ENCODE measurements around the gene DMRTB1.

DMRTB1 gene

GRCh38 chr1:53486395-53487026 lies 27.3 kb downstream of the DMRTB1 start:
- no peak for DNase-seq (ENCODE audit: low spot score)

GRCh38 chr1:53490351-53490750 lies 31.2 kb downstream of the DMRTB1 start:
- DNase-seq (ENCODE audit: low spot score) = no peak

GRCh38 chr1:53495633-53496345 lies 36.6 kb downstream of the DMRTB1 start:
- DNase-seq (ENCODE audit: low spot score) = no peak

- no peak for DNase-seq (ENCODE audit: low spot score)
Measured at GRCh38 chr1:53498555-53499131, 39.4 kb downstream of the DMRTB1 start.

GRCh38 chr1:53499257-53500203 lies 40.3 kb downstream of the DMRTB1 start:
- DNase-seq (ENCODE audit: low spot score) = no peak

DNA sequence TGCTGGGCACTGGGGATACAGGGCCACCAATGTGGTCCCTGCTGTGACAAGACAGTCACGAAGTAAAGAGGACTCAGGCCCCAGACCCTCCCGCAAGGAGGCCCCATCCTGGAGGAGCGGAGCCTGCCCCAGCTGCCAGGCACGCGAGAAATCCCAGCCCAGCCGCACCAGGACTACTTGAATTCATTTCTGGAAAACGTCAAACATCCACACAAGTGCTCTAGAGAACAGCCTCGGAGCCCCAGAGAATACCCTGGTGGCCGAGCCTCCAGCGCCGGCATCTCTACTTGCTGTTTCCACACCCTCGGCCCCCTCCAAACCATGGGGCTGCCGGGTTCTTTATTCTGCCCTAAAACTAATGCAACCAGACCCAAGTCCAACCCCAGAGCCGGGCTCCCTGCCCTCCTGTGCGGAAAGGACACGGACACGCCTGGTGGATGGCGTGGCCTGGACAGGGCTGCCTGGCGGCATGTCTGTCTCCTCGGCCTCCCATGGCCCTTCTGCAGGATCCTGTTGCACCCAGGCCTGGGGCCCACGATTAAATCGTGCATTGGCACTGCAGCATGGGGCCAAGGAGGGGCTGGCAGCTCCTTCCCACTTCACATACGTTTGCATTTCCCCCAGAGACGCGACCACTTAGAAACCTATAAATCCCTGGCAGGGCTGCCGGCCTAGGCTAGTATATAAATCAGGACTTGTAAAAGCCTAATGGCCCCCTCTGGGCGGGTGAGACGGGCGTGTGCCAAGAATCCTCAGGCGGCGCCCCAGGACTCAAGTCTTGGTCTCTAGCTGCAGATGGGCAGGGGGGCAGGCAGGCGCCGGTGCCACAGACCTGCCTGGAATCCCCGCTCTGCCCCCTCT lies 41.2 kb downstream of the DMRTB1 start:
- DNase-seq (ENCODE audit: low spot score) = no peak

DNA sequence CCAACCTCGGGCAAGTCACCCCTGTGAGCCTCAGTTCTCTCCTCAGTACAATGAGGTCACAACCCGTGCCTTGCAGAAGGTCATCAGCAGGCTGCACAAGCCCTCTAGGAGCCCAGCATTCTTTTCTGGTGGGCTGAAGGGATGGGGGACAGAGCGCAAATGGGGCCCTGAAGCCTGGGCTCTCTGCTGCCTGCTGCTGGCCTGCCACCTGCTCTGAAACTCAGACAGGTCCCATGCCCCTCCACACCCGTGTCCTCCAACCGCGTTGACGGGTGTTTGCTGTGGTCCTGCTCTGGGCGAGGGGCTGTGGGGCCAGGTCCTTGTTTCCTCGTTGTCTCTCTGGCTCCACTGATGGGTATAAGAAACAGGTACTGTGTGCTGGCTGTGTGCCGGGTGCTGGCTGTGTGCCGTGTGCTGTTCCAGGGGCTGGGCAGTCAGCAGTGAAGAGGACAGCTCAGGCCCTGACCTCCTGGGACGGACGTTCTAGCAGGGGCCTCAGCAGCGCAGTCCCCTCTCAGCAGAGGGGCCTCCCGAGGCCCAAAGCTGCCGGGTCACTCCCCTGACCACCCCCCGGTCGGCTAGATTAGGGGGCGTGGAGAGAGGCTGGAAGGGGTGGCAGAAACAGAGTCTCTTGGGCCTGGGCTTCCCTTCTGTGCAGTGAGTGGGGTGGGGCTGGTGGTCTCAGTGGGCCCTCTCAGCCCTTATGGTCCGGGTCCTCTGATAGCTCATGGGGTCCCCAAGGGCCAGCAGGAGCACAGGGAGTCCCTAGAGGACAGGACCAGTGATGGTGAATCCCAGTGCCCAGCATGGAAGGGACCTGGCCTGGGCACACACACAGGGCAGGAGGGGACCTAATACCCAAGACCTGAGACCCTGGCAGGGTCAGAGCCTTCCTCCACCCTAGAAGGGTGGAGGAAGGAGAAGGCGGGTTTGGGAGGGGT lies 42.1 kb downstream of the DMRTB1 start:
- DNase-seq (ENCODE audit: low spot score) = no peak

DNA sequence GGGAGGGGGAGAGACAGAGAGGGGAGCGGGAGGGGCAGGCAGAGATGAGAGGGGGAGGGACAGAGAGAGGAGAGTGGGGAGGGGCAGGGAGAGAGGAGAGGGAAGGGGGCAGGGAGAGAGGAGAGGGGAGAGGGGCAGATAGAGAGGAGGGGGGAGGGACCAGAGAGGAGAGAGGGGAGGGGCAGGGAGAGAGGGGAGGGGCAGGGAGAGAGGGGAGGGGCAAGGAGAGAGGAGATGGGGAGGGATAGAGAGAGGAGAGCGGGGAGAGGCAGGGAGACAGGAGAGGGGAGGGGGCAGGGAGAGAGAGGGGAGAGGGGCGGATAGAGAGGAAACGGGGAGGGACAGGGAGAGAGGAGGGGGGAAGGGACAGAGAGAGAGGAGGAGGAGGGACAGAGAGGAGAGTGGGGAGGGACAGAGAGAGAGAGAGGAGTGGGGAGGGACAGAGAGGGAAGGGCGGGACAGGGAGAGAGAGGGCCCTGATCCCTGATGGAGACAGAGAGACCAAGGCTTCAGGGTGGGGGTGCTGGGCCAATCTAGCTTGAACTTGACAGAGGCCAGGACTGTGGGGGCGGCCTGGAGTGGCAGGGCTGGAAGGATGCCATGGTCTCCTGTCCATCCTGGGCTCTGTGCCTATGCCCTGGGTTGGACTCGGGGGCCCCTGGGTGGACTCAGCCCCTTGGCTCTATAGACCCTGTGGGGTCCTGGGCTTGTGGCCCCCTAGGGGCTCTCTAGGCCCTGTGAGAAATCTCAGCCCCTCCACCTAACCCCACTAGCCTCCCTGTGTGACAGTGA lies 43.6 kb downstream of the DMRTB1 start:
- DNase-seq (ENCODE audit: low spot score) = no peak

- DNase-seq (ENCODE audit: low spot score) = no peak
Measured at GRCh38 chr1:53503433-53504217, 44.4 kb downstream of the DMRTB1 start.

DNA sequence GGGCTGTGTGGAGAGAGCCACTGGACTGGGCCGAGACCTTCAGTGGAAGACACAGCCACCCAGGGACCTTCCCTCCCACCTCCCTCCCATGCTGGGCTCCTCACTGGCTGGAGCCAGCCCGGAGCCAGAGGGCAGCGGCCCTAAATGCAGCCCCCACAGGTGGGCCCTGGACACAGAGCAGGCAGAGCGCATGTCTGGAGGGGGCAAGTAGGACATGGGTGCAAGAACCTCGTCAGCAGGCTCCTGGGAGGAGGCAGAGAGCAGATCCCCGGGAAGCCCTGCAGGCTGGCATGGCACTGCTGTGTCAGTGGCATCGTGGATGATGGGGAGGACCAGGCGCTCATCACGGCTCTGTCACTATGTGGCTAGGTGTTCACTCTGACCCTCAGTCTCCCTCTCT lies 45.7 kb downstream of the DMRTB1 start:
- DNase-seq (ENCODE audit: low spot score) = no peak

GRCh38 chr1:53505401-53505800 lies 46.2 kb downstream of the DMRTB1 start:
- DNase-seq (ENCODE audit: low spot score) = no peak

- no peak for DNase-seq (ENCODE audit: low spot score)
Measured at GRCh38 chr1:53505891-53506290, 46.7 kb downstream of the DMRTB1 start.

- no peak for DNase-seq (ENCODE audit: low spot score)
Measured at GRCh38 chr1:53506355-53507050, 47.3 kb downstream of the DMRTB1 start.

DNA sequence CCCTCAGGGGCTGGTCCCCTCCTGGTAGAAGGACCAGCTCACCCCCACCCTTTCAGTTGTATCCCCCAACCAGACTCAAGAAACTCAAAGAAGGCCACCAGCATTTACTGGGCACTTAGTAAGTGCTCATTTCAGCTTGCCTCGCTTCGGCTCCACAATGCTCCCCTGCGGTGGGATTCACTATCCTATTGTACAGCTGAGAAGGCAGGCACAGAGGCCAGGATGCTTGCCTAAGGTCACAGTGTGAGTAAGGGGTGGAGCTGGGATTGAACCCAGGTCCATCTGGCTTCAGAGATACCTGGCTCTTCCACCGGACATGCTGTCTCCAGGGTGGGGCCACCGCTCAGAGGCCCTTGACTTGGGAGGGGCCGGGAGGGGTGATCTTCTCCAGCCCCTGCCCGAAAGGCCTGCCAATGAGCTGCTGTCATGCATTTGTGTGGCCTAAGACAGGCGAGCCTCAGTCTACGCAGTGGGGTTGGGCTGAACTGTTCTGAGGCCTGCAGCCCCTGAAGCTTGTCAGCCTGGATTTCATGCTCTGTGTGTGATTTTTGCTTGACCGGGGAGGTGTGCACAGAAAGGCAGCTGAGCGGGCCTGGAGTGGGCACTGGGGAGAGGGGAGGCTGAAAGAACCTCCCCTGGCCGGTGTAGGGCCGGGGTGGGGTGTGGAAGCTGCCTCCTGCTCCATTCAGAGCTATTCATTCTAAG lies 48.1 kb downstream of the DMRTB1 start:
- no peak for DNase-seq (ENCODE audit: low spot score)

DNA sequence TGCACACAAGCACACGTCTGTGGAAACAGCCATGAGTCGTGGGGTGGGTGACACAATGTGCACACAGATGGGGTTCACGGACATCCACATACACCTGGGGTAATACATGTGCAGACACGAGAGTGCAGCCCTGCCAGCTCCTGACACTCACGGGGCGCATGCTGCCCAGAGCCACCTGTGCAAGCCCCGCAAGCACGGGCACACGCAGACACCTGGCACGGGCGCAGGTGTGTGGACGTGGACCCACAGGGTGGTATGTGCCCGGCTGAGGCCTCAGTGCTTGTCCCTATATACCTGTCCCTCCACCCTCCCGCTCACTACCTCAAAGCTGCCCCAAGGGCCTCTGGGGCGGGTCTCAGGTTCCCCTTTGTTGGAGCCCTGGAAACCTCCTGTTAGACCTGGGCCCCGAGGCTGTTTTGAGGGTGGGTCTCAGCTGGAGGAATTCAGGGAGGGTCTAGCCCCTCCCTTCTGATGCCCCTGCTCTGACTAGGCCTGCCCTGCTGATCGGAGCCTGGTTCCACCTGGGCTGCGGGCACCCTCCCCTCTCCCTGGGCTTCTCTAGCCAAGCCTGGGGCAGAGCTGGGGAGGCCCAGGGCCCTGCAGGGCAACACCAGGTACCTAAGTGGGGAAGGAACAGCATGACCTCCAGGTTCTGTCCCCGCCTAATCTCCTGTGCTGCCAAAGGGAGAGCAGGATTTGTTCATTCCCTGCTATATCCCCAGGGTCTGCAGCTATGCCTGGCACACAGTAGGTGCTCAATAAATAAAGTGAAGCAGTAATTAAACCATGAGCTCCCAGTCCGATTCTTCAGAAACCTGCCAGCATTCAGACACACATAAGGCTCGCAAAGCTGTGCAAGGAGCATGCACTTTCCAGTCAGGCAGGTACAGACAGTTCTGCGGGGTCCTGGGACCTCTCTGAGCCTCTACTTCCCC lies 49.1 kb downstream of the DMRTB1 start:
- DNase-seq (ENCODE audit: low spot score) = no peak

GRCh38 chr1:53508991-53509666 lies 49.9 kb downstream of the DMRTB1 start:
- DNase-seq (ENCODE audit: low spot score) = no peak
